Breast epithelium (tissue), 3 donors: ENCODE measurements around the gene NCSTN.

Experiments used
- CTCF ChIP-seq, 3 donors: fragments of 450-650 bp; IDR thresholded peaks; one replicate each; pipeline ENCODE4 v1.5.1; 2016 to 2017; ENCODE audit warnings: antibody characterized with exemption in 3 of 3, mild to moderate bottlenecking in 3 of 3, moderate library complexity in 3 of 3
- POLR2A ChIP-seq: fragments of 450-650 bp; IDR thresholded peaks from one replicate; pipeline ENCODE4 v1.6.1; 2016; ENCODE audit warnings: antibody characterized with exemption, mild to moderate bottlenecking, moderate library complexity
- POLR2AphosphoS5 ChIP-seq, 3 donors: sonication (generic); formaldehyde crosslinking; IDR thresholded peaks; one replicate each; pipeline ENCODE4 v1.6.1; 2017; ENCODE audit warnings: antibody characterized with exemption in 3 of 3

- TF ChIP-seq POLR2AphosphoS5 (IDR thresholded peaks at IDR 0.05) (no peak), CTCF (IDR thresholded peaks at IDR 0.05) (no peak), POLR2A (no peak)
Measured at GRCh38 chr1:160407839-160408801, 64.9 kb downstream of the NCSTN start.
